NT2/D1 (cell line): Measurements from ENCODE around the gene MBD4.
A peak's percentile ranks its signal among the peaks of the same experiment; 100 is the strongest.

Experiments
- DNase-seq: peaks from one replicate; pipeline ENCODE4 v3.0.0-alpha.2; 2011; ENCODE audit warnings: low read depth, low spot score
- H3K27me3 ChIP-seq: 2 replicates; pipeline ENCODE4 v1.6.0; 2011; ENCODE audit warnings: mild to moderate bottlenecking; ENCODE audit not compliant: insufficient read length, insufficient read depth
- H3K36me3 ChIP-seq: 2 replicates; pipeline ENCODE4 v1.6.1; 2011; ENCODE audit warnings: mild to moderate bottlenecking, low read length, mixed read lengths; ENCODE audit not compliant: insufficient read depth, insufficient read length
- H3K4me1 ChIP-seq: 2 replicates; pipeline ENCODE4 v1.5.1; 2011; ENCODE audit not compliant: insufficient read depth, insufficient read length
- H3K4me3 ChIP-seq: 2 replicates; pipeline ENCODE4 v1.5.1; 2011; ENCODE audit warnings: low read depth; ENCODE audit not compliant: insufficient read length
- H3K9ac ChIP-seq: 2 replicates; pipeline ENCODE4 v1.6.0; 2011; ENCODE audit warnings: low read depth; ENCODE audit not compliant: insufficient read length
- H3K9me3 ChIP-seq: 2 replicates; pipeline ENCODE4 v1.5.1; 2011; ENCODE audit warnings: mild to moderate bottlenecking, low read length; ENCODE audit not compliant: insufficient read depth
- SUZ12 ChIP-seq: IDR thresholded peaks from 2 replicates; pipeline ENCODE4 v1.6.1; 2011; ENCODE audit not compliant: insufficient read length, insufficient read depth; ENCODE audit errors: extremely low read depth
- YY1 ChIP-seq: IDR thresholded peaks from 2 replicates; pipeline ENCODE4 v1.6.1; 2011; ENCODE audit not compliant: insufficient read length, insufficient read depth
- ZNF274 ChIP-seq: IDR thresholded peaks from 2 replicates; pipeline ENCODE4 v1.6.1; 2011; ENCODE audit warnings: mild to moderate bottlenecking, low read depth, low read length

MBD4 gene

GRCh38 chr3:129435367-129435766 lies 4.4 kb downstream of the MBD4 start:
- Histone ChIP-seq H3K27me3 (no peaks in the 10 kb centered on the region), H3K9me3 (no peaks in the 10 kb centered on the region), H3K4me3 (no peak overlapping the region), H3K4me1 (no peaks in the 10 kb centered on the region), H3K36me3 (peaks cover 79% of the 10 kb centered on the region), H3K9ac (no peak overlapping the region)
- no peak for DNase-seq
- TF ChIP-seq SUZ12 (no peak), ZNF274 (no peak), YY1 (no peak)

DNA sequence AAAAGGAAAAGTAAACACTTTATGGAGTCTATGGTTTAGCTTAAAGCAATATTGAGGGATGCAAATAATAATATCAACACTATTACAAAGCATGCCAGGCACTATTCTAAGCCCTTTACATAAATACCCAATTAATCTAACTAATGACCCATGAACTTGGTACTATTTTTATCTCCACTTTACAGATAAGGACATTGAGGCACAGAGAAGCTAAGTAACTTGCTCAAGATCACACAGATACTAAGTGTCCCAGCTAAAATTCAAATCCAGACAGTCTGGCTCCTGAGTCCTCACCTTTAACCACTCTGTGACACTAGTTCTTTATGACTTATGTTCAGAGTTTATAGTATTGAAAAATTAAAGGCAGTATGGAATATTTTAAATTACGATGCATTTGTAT lies 5.6 kb downstream of the MBD4 start:
- no peaks in the 10 kb centered on the region for H3K27me3 ChIP-seq
- TF ChIP-seq SUZ12 (no peak), YY1 (no peak), ZNF274 (no peak)
- H3K36me3 ChIP-seq = peaks cover 89% of the 10 kb centered on the region
- H3K9me3 ChIP-seq = no peaks in the 10 kb centered on the region
- no peak for DNase-seq
- peaks cover 6% of the 10 kb centered on the region for H3K4me1 ChIP-seq
- H3K9ac ChIP-seq = no peak overlapping the region
- H3K4me3 ChIP-seq = no peak overlapping the region

GRCh38 chr3:129433565-129433964 lies 6.2 kb downstream of the MBD4 start:
- Histone ChIP-seq H3K36me3 (peaks cover 89% of the 10 kb centered on the region), H3K9ac (no peak overlapping the region), H3K4me3 (no peak overlapping the region), H3K27me3 (no peaks in the 10 kb centered on the region), H3K9me3 (no peaks in the 10 kb centered on the region), H3K4me1 (peaks cover 6% of the 10 kb centered on the region)
- no peak for TF ChIP-seq YY1
- no peak for TF ChIP-seq SUZ12
- TF ChIP-seq ZNF274 = no peak
- DNase-seq = no peak

DNA sequence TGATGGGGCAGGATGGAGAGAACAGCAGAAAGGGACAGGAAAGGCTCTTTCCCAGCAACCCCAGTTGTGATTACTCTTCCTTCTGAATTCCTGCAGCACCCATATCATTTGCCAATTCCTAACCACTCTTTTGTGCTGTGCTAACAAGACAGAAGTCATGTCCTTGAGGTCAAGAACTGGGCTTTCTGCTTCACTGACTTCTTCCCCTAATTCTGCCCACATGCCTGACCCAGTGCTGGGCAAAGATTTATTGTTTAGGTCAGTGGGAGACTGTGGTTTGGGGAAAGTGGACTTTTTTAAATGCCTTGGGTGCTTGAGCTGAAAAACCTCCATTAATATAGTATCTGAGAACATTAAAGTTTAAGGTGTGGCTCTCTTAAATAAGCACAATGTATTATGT lies 7.1 kb downstream of the MBD4 start:
- H3K36me3 ChIP-seq = peaks cover 81% of the 10 kb centered on the region
- H3K4me1 ChIP-seq = peaks cover 6% of the 10 kb centered on the region
- no peaks in the 10 kb centered on the region for H3K9me3 ChIP-seq
- DNase-seq = no peak
- H3K27me3 ChIP-seq = peaks cover 7% of the 10 kb centered on the region
- H3K4me3 ChIP-seq = no peak overlapping the region
- no peak overlapping the region for H3K9ac ChIP-seq
- TF ChIP-seq ZNF274 = no peak
- TF ChIP-seq SUZ12 = no peak

- TF ChIP-seq SUZ12 = no peak
- TF ChIP-seq YY1 = no peak
- TF ChIP-seq ZNF274 = no peak
- Histone ChIP-seq H3K9me3 (no peaks in the 10 kb centered on the region), H3K4me1 (peaks cover 6% of the 10 kb centered on the region), H3K27me3 (peaks cover 14% of the 10 kb centered on the region), H3K9ac (no peak overlapping the region), H3K4me3 (no peak overlapping the region), H3K36me3 (peaks cover 75% of the 10 kb centered on the region)
- DNase-seq = no peak
Observed at GRCh38 chr3:129432036-129432435, 7.7 kb downstream of the MBD4 start.

- DNase-seq = no peak
- TF ChIP-seq YY1 (no peak), SUZ12 (no peak), ZNF274 (no peak)
- Histone ChIP-seq H3K36me3 (peaks cover 52% of the 10 kb centered on the region), H3K4me3 (no peak overlapping the region), H3K9me3 (no peaks in the 10 kb centered on the region), H3K4me1 (peaks cover 11% of the 10 kb centered on the region), H3K9ac (no peak overlapping the region), H3K27me3 (peaks cover 14% of the 10 kb centered on the region)
Observed at GRCh38 chr3:129429602-129430001, 10.1 kb downstream of the MBD4 start.

- TF ChIP-seq YY1 (no peak), SUZ12 (no peak), ZNF274 (no peak)
- Histone ChIP-seq H3K9me3 (no peaks in the 10 kb centered on the region), H3K9ac (no peak overlapping the region), H3K36me3 (peaks cover 46% of the 10 kb centered on the region), H3K4me1 (peaks cover 12% of the 10 kb centered on the region), H3K27me3 (peaks cover 14% of the 10 kb centered on the region), H3K4me3 (no peak overlapping the region)
- no peak for DNase-seq
Observed at GRCh38 chr3:129429080-129429451, 10.7 kb downstream of the MBD4 start.

DNA sequence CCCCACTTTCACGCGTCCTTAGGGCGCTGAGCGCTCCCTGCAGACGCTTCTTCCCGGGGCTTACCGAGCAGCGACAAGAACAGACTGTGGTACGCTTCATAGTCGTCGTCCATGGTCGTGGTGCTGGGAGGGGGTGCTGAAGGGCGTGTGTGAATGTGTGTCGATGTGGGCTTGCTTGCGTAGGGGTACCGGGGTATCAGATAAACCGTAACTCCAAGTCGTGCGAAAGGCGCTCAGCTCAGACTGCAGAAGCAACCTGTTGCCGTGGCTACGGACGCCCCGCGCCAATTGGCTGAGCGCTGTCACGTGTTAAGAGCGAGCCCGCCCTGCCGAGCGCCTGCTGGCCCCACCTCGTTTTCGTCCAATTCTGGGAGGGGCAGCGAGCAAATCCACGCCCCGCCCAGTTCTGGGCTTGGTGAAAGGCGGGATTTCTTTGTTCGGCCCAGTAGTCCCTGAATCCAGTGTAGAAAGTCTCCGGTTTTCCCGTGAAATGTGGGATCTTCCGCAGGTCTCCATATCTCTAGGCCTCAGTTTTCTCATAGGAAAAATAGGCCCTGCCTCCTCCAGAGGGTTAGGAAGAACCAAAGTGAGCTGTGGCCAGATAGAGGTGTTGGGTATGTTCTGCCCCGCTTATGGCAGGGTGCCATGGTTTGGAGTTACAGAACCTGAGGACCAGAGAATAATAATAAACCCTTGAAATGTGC lies 11.2 kb downstream of the MBD4 start, which contains the start of gene EFCAB12:
Gene EFCAB12 (minus strand): TSS at position 261 of the 704 bp plus-strand sequence. CDS start 148 bp downstream, at position 113.
- H3K9ac ChIP-seq = peak within 1 kb of the TSS; percentile 26
- H3K9me3 ChIP-seq = no peaks in the 10 kb centered on the region
- TF ChIP-seq SUZ12 (no peak), YY1 (no peak), ZNF274 (no peak)
- peaks cover 12% of the 10 kb centered on the region for H3K4me1 ChIP-seq
- H3K4me3 ChIP-seq = peak within 1 kb of the TSS; percentile 53
- H3K27me3 ChIP-seq = peaks cover 14% of the 10 kb centered on the region
- peak; percentile 94 for DNase-seq
- H3K36me3 ChIP-seq = peaks cover 41% of the 10 kb centered on the region
